Heart left ventricle (tissue), 16 donors: ENCODE results near the gene STUM. TPM values are rescaled to one million over a fixed set of nuclear protein-coding genes. Genes with fewer than 3 reads are reported as not detected.
A peak's percentile ranks its signal among the peaks of the same experiment; 100 is the strongest.

Experiments used
- ATAC-seq, 4 donors: fragments of 200-7000 bp; cut with Tn5 transposase; one replicate each; pipeline ENCODE4 v1.9.1; 2020 to 2022; ENCODE audit warnings: moderate library complexity in 4 of 4, mild to moderate bottlenecking in 3 of 4, moderate number of reproducible peaks in 1 of 4
- DNase-seq, 5 donors: peaks; one replicate each; pipeline ENCODE4 v3.0.0-alpha.2; 2020
- H3K27ac ChIP-seq, 12 donors: fragments of 200-600 bp; sonication (generic) in 4 of 12; one replicate each; pipeline versions ENCODE4 v1.5.0 to v1.8.0; 2016 to 2022; ENCODE audit warnings: mild to moderate bottlenecking in 2 of 12
- H3K27me3 ChIP-seq, 9 donors: fragments of 200-600 bp; sonication (generic) in 2 of 9; one replicate each; pipeline versions ENCODE4 v1.5.1 to v1.8.0; 2016 to 2022; ENCODE audit warnings: mild to moderate bottlenecking in 3 of 9
- H3K36me3 ChIP-seq, 9 donors: fragments of 200-600 bp; sonication (generic) in 2 of 9; one replicate each; pipeline versions ENCODE4 v1.5.0 to v1.8.0; 2018 to 2022; ENCODE audit warnings: mild to moderate bottlenecking in 2 of 9
- H3K4me1 ChIP-seq, 12 donors: fragments of 200-600 bp; sonication (generic) in 4 of 12; one replicate each; pipeline versions ENCODE4 v1.5.0 to v1.8.0; 2016 to 2022; ENCODE audit warnings: mild to moderate bottlenecking in 3 of 12
- H3K4me3 ChIP-seq, 12 donors: fragments of 200-600 bp; sonication (generic) in 4 of 12; one replicate each; pipeline versions ENCODE4 v1.5.0 to v1.8.0; 2017 to 2022; ENCODE audit warnings: mild to moderate bottlenecking in 9 of 12, moderate library complexity in 4 of 12
- H3K9me3 ChIP-seq, 12 donors: fragments of 200-600 bp; sonication (generic) in 4 of 12; one replicate each; pipeline versions ENCODE4 v1.5.0 to v1.8.0; 2016 to 2022; ENCODE audit warnings: mild to moderate bottlenecking in 1 of 12
- CTCF ChIP-seq, 12 donors: fragments of 200-600 bp; sonication (generic) in 4 of 12; IDR thresholded peaks; one replicate each; pipeline versions ENCODE4 v1.5.0 to v1.8.0; 2018 to 2022; ENCODE audit warnings: antibody characterized with exemption in 12 of 12, mild to moderate bottlenecking in 5 of 12
- POLR2A ChIP-seq, 2 donors: fragments of 450-650 bp; IDR thresholded peaks; one replicate each; pipeline ENCODE4 v1.6.1; 2017; ENCODE audit warnings: antibody characterized with exemption in 2 of 2, mild to moderate bottlenecking in 2 of 2, moderate library complexity in 2 of 2
- WGBS, 4 donors: extraction: QIAGEN DNeasy Blood & Tissue Kit in 2 of 4; methylation state at CpG; one replicate each; pipeline versions ENCODE4 v1.1.5 to v1.1.7; 2013 to 2018; 5-methylcytosine and 5-hydroxymethylcytosine counted together
- intact Hi-C, 10 donors: fragments of 100-400 bp; cut with DNase I; formaldehyde crosslinking; loops; one replicate each; pipeline versions ENCODE4 v1.11.1 to v1.14.2; 2022
- polyA plus RNA-seq, 2 donors: library from polyadenylated mRNA; stranded (reverse); fragments of 200-250 nt; gene quantifications; one replicate each; pipeline ENCODE4 v1.2.3, GENCODE V29; 2013
- total RNA-seq, 9 donors: library from RNA; depleted of rRNA in 2 of 9; stranded (reverse); fragments of >200 nt in 2 of 9; fragmentation: NEBNext Ultra II Directional in 3 of 9; extraction: Animal tissue kit (Norgen Biotek cat#: 25700) in 3 of 9; gene quantifications; one replicate each; pipeline versions ENCODE4 v1.1.0 to v1.2.4, GENCODE V29; 2016 to 2023
- donor health status: ischemic (EF 13 %, LVEDD 7.1; RV severe dilation, severe dysfunction).
- donor health status: healthy with polysubstance abuse.
- donor health status: DM: no; HTN: yes; CAD: no.
- donor health status: DM: no; HTN: no; CAD: no.
- donor health status: ischemic (EF 25% LVEDD 6.9; RV normal size, moderate dysfunction).
- donor health status: ischemic (EF 25% LVEDD 5.7; RV mildly dilated, moderate dysfunction).
- donor health status: healthy.
- donor health status: DM: yes; HTN: yes; CAD: no.
- donor health status: ischemic (EF 35%, LVEDD 5.7; RV mildly dilated, moderate dysfunction).
- donor health status: nonischemic (EF 11% LVEDD 7.7; RV severe dilation, severe dysfunction).
- donor health status: DM: yes; HTN: yes; CAD: no.
- donor health status: PGD.
- donor health status: ischemic (EF 29% LVEDD 5.4; RV normal size, mild dysfunction).
- donor health status: nonischemic (EF 23%, LVEDD 6.1; RV moderate dilation, normal function).

Gene STUM
- total and polyA plus RNA-seq, 11 donors: 0.39 to 1.7 (median 0.97) TPM

- ATAC-seq: no peak
- Histone ChIP-seq H3K4me1 (peaks cover 0 to 27% (median 14%) of the 10 kb centered on the region in 12 donors), H3K36me3 (peaks cover 0 to 32% (median 16%) of the 10 kb centered on the region in 9 donors), H3K9me3 (no peaks in the 10 kb centered on the region), H3K4me3 (no peak overlapping the region), H3K27ac (peak overlapping the region in 1 of 12 donors; percentile 81), H3K27me3 (no peaks in the 10 kb centered on the region)
- no peak for TF ChIP-seq CTCF (IDR thresholded peaks at IDR 0.05)
- TF ChIP-seq POLR2A (IDR thresholded peaks at IDR 0.05): no peak
- intact Hi-C loops: loop anchor here in 3 of 10 donors (5.0 to 10.0 kb wide), 3 partner anchors 82 to 805 kb away; partner anchors contain the start of gene STUM (in 1 of the 3)
- WGBS, 4 donors: 88 to 92% (median 91%) methylated on average over 17 to 18 of the region's 18 CpGs
- DNase-seq: peak in 1 of 5 donors; percentile 41
These were observed 80.8 kb downstream of the STUM start for GRCh38 chr1:226629210-226629895.

GRCh38 chr1:226629896-226630550, 81.5 kb downstream of the STUM start:
- TF ChIP-seq CTCF (IDR thresholded peaks at IDR 0.05): no peak
- no peak for TF ChIP-seq POLR2A (IDR thresholded peaks at IDR 0.05)
- DNase-seq (peak in 1 of 5 donors; percentile 40), ATAC-seq (no peak)
- 88 to 94% (median 91%) methylated on average over 5 to 6 of the region's 6 CpGs for WGBS, 4 donors
- H3K4me3 ChIP-seq: no peak overlapping the region
- H3K27me3 ChIP-seq: no peaks in the 10 kb centered on the region
- H3K27ac ChIP-seq: peak overlapping the region in 1 of 12 donors; percentile 81
- H3K36me3 ChIP-seq: peaks cover 0 to 39% (median 20%) of the 10 kb centered on the region in 9 donors
- intact Hi-C loops: loop anchor here in 9 of 10 donors (5.0 to 10.0 kb wide), 11 partner anchors 55 to 817 kb away; partner anchors contain the start of genes ITPKB (in 1 of the 9) and STUM (in 1 of the 9)
- peaks cover 0 to 34% (median 16%) of the 10 kb centered on the region in 12 donors for H3K4me1 ChIP-seq
- H3K9me3 ChIP-seq: no peaks in the 10 kb centered on the region

GRCh38 chr1:226630592-226630991, 82.0 kb downstream of the STUM start:
- Histone ChIP-seq H3K27me3 (no peaks in the 10 kb centered on the region), H3K4me1 (peaks cover 0 to 37% (median 16%) of the 10 kb centered on the region in 12 donors), H3K9me3 (no peaks in the 10 kb centered on the region), H3K36me3 (peaks cover 0 to 43% (median 20%) of the 10 kb centered on the region in 9 donors), H3K4me3 (no peak overlapping the region), H3K27ac (peak overlapping the region in 1 of 12 donors; percentile 81)
- no peak for DNase-seq
- intact Hi-C loops: loop anchor here in 8 of 10 donors (5.0 to 10.0 kb wide), 9 partner anchors 54 to 817 kb away; partner anchors contain the start of gene ITPKB (in 1 of the 8)
- ATAC-seq: no peak
- no peak for TF ChIP-seq CTCF (IDR thresholded peaks at IDR 0.05)
- TF ChIP-seq POLR2A (IDR thresholded peaks at IDR 0.05): no peak
- 91 to 97% (median 94%) methylated on average over 3 of the region's 3 CpGs for WGBS, 4 donors
